GM12878 (cell line): Measurements from ENCODE around the gene VPS8. TPM values are rescaled to one million over a fixed set of nuclear protein-coding genes. Genes with fewer than 3 reads are reported as not detected.

ENCODE experiments used
- ATF7 ChIP-seq: fragments of 450-650 bp; IDR thresholded peaks from 2 replicates; pipeline ENCODE4 v1.6.1; 2016; ENCODE audit warnings: low read depth, mild to moderate bottlenecking
- CBX5 ChIP-seq: sonication (generic); IDR thresholded peaks from 2 replicates; pipeline ENCODE4 v1.6.1; 2016; ENCODE audit warnings: low read depth, moderate library complexity, mild to moderate bottlenecking, inconsistent platforms
- HDAC2 ChIP-seq: fragments of 200-600 bp; sonication (generic); IDR thresholded peaks from 2 replicates; pipeline ENCODE4 v1.6.1; 2017
- IKZF2 ChIP-seq, 2 experiments: fragments of 450-650 bp; IDR thresholded peaks; 2 replicates each; pipeline ENCODE4 v1.6.1; 2017; ENCODE audit warnings: mild to moderate bottlenecking in 2 of 2, moderate library complexity in 2 of 2
- JUNB ChIP-seq: IDR thresholded peaks from 2 replicates; pipeline ENCODE4 v1.6.1; 2016; ENCODE audit warnings: antibody characterized with exemption, mild to moderate bottlenecking
- KLF5 ChIP-seq: fragments of 450-650 bp; IDR thresholded peaks from 2 replicates; pipeline ENCODE4 v1.6.1; 2014; ENCODE audit warnings: mild to moderate bottlenecking; ENCODE audit not compliant: partially characterized antibody
- MTA2 ChIP-seq: fragments of 450-650 bp; IDR thresholded peaks from 2 replicates; pipeline ENCODE4 v1.6.1; 2016; ENCODE audit warnings: low read depth, mild to moderate bottlenecking, moderate library complexity
- NFYA ChIP-seq: IDR thresholded peaks from 2 replicates; pipeline ENCODE4 v1.6.1; 2011; ENCODE audit warnings: low read depth, mild to moderate bottlenecking, low read length, improper control_type of control experiment, borderline replicate concordance
- NFYB ChIP-seq: IDR thresholded peaks from 2 replicates; pipeline ENCODE4 v1.6.1; 2011; ENCODE audit warnings: low read depth, mild to moderate bottlenecking, low read length, improper control_type of control experiment, moderate library complexity; ENCODE audit not compliant: insufficient read depth
- SMAD1 ChIP-seq: fragments of 450-650 bp; IDR thresholded peaks from 2 replicates; pipeline ENCODE4 v1.6.1; 2018; ENCODE audit warnings: mild to moderate bottlenecking, low read depth; ENCODE audit not compliant: partially characterized antibody
- TAF1 ChIP-seq: IDR thresholded peaks from 2 replicates; pipeline ENCODE4 v1.6.1; 2011; ENCODE audit warnings: mild to moderate bottlenecking, low read depth, low read length, borderline replicate concordance
- TCF12 ChIP-seq: IDR thresholded peaks from 2 replicates; pipeline ENCODE4 v1.6.1; 2011; ENCODE audit warnings: low read depth, mild to moderate bottlenecking, low read length
- ZNF217 ChIP-seq: fragments of 450-650 bp; IDR thresholded peaks from 2 replicates; pipeline ENCODE4 v1.6.1; 2017; ENCODE audit warnings: antibody characterized with exemption, mild to moderate bottlenecking
- polyA plus RNA-seq, 11 experiments: library from polyadenylated mRNA; depleted of rRNA in 4 of 11; unstranded in 6 of 11; stranded (reverse) in 5 of 11; fragments of >200 nt; fragmentation: Nextera tagmentation in 4 of 11; fragmentation: Illumina TruSeq in 1 of 11; extraction: Ambion mirVana in 4 of 11; extraction: Trizol in 1 of 11; gene quantifications; 1 replicate in 1 of 11; 2 replicates in 10 of 11; pipeline versions ENCODE4 v1.2.1 to v1.2.3, GENCODE V29; 2011 to 2016; ENCODE audit warnings: inconsistent platforms in 2 of 11, missing spikeins in 2 of 11, low read depth in 1 of 11
- total RNA-seq, 4 experiments: library from RNA; depleted of rRNA in 3 of 4; stranded (reverse); fragments of >200 nt in 3 of 4; fragmentation: Illumina TruSeq in 1 of 4; extraction: Trizol in 1 of 4; gene quantifications; 2 replicates each; pipeline versions ENCODE4 v1.2.1 to v1.2.3, GENCODE V29; 2013 to 2021
- TF ChIP-seq, protein P1 (sequence below): IDR thresholded peaks from 2 replicates; pipeline ENCODE4 v1.6.1; 2012; ENCODE audit warnings: mild to moderate bottlenecking, low read depth, low read length
- TF ChIP-seq, protein P2 (sequence below): IDR thresholded peaks from 2 replicates; pipeline ENCODE4 v1.6.1; 2012; ENCODE audit warnings: low read depth, low read length, improper control_type of control experiment
- TF ChIP-seq, protein P3 (sequence below): fragments of 450-650 bp; IDR thresholded peaks from 2 replicates; pipeline ENCODE4 v1.6.1; 2017; ENCODE audit warnings: mild to moderate bottlenecking
- TF ChIP-seq, protein P4 (sequence below): fragments of 450-650 bp; IDR thresholded peaks from 2 replicates; pipeline ENCODE4 v1.6.1; 2016; ENCODE audit warnings: mild to moderate bottlenecking
- TF ChIP-seq, protein P5 (sequence below): IDR thresholded peaks from 2 replicates; pipeline ENCODE4 v1.6.1; 2012; ENCODE audit warnings: low read depth, low read length, improper control_type of control experiment
- TF ChIP-seq, protein P6 (sequence below): fragments of 450-650 bp; IDR thresholded peaks from 2 replicates; pipeline ENCODE4 v1.6.1; 2018; ENCODE audit warnings: mild to moderate bottlenecking, low read depth, moderate library complexity; ENCODE audit not compliant: partially characterized antibody

Gene VPS8
- total and polyA plus RNA-seq, 10 of the 15 experiments (the other 5 are each of a cell fraction or from before 2014, with no cell fraction given): 8.9 to 34.7 (median 20.9) TPM

DNA sequence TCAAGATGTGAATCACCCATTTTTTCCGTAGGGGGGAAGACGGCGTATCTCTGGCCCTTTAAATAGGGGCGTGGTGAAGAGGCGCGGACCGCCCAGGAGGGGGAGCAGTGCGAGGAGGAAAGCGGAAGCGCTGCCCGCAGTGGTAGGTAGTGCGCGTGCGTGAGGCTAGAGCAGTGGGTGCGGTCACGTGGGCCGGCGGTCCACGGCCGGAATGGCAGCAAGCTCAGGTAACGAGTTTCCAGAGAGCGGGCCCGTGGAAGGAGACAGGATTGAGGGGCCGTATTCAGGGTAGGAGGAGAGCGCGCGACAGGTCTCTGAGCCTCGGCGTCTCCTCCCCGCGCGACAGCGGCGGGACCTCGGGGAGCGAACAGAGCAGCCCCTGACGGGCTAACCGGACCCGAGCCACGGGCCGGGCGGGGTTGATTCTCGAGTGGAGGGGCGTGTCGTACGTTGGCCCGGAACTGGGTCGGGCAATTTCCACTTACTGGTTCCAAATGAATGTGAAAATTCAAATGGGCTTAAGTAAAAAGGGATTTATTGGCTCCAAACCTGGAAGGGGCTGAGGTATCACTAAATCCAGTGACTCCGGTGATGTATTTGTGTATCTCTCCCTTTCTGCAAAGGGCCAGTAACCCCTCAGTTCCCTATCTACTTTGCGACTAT lies at the start of gene VPS8 (continued):
- TF ChIP-seq, protein P1, sequence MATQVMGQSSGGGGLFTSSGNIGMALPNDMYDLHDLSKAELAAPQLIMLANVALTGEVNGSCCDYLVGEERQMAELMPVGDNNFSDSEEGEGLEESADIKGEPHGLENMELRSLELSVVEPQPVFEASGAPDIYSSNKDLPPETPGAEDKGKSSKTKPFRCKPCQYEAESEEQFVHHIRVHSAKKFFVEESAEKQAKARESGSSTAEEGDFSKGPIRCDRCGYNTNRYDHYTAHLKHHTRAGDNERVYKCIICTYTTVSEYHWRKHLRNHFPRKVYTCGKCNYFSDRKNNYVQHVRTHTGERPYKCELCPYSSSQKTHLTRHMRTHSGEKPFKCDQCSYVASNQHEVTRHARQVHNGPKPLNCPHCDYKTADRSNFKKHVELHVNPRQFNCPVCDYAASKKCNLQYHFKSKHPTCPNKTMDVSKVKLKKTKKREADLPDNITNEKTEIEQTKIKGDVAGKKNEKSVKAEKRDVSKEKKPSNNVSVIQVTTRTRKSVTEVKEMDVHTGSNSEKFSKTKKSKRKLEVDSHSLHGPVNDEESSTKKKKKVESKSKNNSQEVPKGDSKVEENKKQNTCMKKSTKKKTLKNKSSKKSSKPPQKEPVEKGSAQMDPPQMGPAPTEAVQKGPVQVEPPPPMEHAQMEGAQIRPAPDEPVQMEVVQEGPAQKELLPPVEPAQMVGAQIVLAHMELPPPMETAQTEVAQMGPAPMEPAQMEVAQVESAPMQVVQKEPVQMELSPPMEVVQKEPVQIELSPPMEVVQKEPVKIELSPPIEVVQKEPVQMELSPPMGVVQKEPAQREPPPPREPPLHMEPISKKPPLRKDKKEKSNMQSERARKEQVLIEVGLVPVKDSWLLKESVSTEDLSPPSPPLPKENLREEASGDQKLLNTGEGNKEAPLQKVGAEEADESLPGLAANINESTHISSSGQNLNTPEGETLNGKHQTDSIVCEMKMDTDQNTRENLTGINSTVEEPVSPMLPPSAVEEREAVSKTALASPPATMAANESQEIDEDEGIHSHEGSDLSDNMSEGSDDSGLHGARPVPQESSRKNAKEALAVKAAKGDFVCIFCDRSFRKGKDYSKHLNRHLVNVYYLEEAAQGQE: peak; percentile 36; the same call in 1 of the 2 replicates
- TF ChIP-seq TAF1 (peak; percentile 59; the same call in 1 of the 2 replicates), NFYB (no peak), SMAD1 (no peak), ZNF217 (no peak), TCF12 (no peak; the same call in 1 of the 2 replicates), IKZF2 (IDR thresholded peaks at IDR 0.05) (no peak), CBX5 (no peak), HDAC2 (no peak), NFYA (no peak), KLF5 (no peak), MTA2 (no peak), JUNB (no peak), ATF7 (0 out of 2 replicates have a peak, but pooled peaks have one; percentile 13)
- TF ChIP-seq, protein P2, sequence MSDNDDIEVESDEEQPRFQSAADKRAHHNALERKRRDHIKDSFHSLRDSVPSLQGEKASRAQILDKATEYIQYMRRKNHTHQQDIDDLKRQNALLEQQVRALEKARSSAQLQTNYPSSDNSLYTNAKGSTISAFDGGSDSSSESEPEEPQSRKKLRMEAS: peak; percentile 96
- TF ChIP-seq, protein P3, sequence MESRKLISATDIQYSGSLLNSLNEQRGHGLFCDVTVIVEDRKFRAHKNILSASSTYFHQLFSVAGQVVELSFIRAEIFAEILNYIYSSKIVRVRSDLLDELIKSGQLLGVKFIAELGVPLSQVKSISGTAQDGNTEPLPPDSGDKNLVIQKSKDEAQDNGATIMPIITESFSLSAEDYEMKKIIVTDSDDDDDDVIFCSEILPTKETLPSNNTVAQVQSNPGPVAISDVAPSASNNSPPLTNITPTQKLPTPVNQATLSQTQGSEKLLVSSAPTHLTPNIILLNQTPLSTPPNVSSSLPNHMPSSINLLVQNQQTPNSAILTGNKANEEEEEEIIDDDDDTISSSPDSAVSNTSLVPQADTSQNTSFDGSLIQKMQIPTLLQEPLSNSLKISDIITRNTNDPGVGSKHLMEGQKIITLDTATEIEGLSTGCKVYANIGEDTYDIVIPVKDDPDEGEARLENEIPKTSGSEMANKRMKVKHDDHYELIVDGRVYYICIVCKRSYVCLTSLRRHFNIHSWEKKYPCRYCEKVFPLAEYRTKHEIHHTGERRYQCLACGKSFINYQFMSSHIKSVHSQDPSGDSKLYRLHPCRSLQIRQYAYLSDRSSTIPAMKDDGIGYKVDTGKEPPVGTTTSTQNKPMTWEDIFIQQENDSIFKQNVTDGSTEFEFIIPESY: no peak
- TF ChIP-seq, protein P4, sequence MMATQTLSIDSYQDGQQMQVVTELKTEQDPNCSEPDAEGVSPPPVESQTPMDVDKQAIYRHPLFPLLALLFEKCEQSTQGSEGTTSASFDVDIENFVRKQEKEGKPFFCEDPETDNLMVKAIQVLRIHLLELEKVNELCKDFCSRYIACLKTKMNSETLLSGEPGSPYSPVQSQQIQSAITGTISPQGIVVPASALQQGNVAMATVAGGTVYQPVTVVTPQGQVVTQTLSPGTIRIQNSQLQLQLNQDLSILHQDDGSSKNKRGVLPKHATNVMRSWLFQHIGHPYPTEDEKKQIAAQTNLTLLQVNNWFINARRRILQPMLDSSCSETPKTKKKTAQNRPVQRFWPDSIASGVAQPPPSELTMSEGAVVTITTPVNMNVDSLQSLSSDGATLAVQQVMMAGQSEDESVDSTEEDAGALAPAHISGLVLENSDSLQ: no peak
- TF ChIP-seq, protein P5, sequence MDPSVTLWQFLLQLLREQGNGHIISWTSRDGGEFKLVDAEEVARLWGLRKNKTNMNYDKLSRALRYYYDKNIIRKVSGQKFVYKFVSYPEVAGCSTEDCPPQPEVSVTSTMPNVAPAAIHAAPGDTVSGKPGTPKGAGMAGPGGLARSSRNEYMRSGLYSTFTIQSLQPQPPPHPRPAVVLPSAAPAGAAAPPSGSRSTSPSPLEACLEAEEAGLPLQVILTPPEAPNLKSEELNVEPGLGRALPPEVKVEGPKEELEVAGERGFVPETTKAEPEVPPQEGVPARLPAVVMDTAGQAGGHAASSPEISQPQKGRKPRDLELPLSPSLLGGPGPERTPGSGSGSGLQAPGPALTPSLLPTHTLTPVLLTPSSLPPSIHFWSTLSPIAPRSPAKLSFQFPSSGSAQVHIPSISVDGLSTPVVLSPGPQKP: 0 out of 2 replicates have a peak, but pooled peaks have one; percentile 32
- TF ChIP-seq, protein P6, sequence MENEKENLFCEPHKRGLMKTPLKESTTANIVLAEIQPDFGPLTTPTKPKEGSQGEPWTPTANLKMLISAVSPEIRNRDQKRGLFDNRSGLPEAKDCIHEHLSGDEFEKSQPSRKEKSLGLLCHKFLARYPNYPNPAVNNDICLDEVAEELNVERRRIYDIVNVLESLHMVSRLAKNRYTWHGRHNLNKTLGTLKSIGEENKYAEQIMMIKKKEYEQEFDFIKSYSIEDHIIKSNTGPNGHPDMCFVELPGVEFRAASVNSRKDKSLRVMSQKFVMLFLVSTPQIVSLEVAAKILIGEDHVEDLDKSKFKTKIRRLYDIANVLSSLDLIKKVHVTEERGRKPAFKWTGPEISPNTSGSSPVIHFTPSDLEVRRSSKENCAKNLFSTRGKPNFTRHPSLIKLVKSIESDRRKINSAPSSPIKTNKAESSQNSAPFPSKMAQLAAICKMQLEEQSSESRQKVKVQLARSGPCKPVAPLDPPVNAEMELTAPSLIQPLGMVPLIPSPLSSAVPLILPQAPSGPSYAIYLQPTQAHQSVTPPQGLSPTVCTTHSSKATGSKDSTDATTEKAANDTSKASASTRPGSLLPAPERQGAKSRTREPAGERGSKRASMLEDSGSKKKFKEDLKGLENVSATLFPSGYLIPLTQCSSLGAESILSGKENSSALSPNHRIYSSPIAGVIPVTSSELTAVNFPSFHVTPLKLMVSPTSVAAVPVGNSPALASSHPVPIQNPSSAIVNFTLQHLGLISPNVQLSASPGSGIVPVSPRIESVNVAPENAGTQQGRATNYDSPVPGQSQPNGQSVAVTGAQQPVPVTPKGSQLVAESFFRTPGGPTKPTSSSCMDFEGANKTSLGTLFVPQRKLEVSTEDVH: no peak
